GM10248 (cell line): ENCODE measurements around the gene EXD3.
A peak's percentile ranks its signal among the peaks of the same experiment; 100 is the strongest.
"Not testable (repeated sequence)": the region's sequence is repeated elsewhere in the genome, so short reads cannot be mapped to it uniquely, and the experiment has no call there.

Experiments
- CTCF ChIA-PET: fragments of 300-600 bp; sonication (Branson Sonifier 250); formaldehyde crosslinking; extraction: SDS; loops from one replicate; lab custom pipeline; 2021; ENCODE audit warnings: antibody characterized with exemption; lab: Yijun Ruan, JAX
- POLR2A ChIA-PET: fragments of 350-650 bp; sonication (Branson Sonifier 250); formaldehyde crosslinking; extraction: SDS; loops from one replicate; lab custom pipeline; 2020; ENCODE audit warnings: antibody characterized with exemption; lab: Yijun Ruan, JAX
- DNase-seq: peaks from one replicate; pipeline ENCODE4 v3.0.0; 2012; ENCODE audit errors: extremely low spot score
- CTCF ChIP-seq: IDR thresholded peaks from 2 replicates; pipeline ENCODE4 v1.5.1; 2012; ENCODE audit warnings: mild to moderate bottlenecking, low read depth; ENCODE audit errors: extremely low read depth, missing control alignments, control extremely low read depth

EXD3 gene

GRCh38 chr9:137262909-137263285 lies 160.1 kb downstream of the EXD3 start:
- DNase-seq = no peak
- CTCF ChIA-PET = interaction anchor here (1.1 to 2.1 kb wide), 4 partner anchors 9 to 36 kb away, joined by 3 to 6 read pairs (median 4); partner anchors contain the start of gene RNF224
- POLR2A ChIA-PET = interaction anchor here (1.8 kb wide), 1 partner anchor 22 kb away, joined by 8 read pairs; the partner anchor contains the start of gene TUBB4B

GRCh38 chr9:137262173-137262908 lies 160.6 kb downstream of the EXD3 start:
- POLR2A ChIA-PET = interaction anchor here (1.8 kb wide), 1 partner anchor 22 kb away, joined by 8 read pairs; the partner anchor contains the start of gene TUBB4B
- not testable (repeated sequence) for DNase-seq
- CTCF ChIA-PET = interaction anchor here (1.1 to 2.1 kb wide), 5 partner anchors 8 to 35 kb away, joined by 3 to 6 read pairs (median 4); partner anchors contain the start of gene RNF224
- peak; percentile 2 for TF ChIP-seq CTCF

More at GRCh38 chr9:137262909-137263285, 160.1 kb downstream of the EXD3 start:
- TF ChIP-seq CTCF = no peak
